WTC11 (cell line): ENCODE results near the gene QDPR. TPM values are rescaled to one million over a fixed set of nuclear protein-coding genes. Genes with fewer than 3 reads are reported as not detected.

Source experiments
- ATAC-seq: fragments of 200-7000 bp; cut with Tn5 transposase; 2 replicates; pipeline ENCODE4 v1.10.0; 2021; ENCODE audit warnings: mild to moderate bottlenecking, moderate library complexity
- CTCF ChIA-PET: fragments of 300-600 bp; sonication (Branson Sonifier 250); formaldehyde crosslinking; loops from one replicate; lab custom pipeline; 2021; ENCODE audit warnings: antibody characterized with exemption; lab: Charles Lee
- POLR2A ChIA-PET: fragments of 350-600 bp; sonication (Branson Sonifier 250); formaldehyde crosslinking; loops from one replicate; lab custom pipeline; 2021; ENCODE audit warnings: antibody characterized with exemption; lab: Charles Lee
- DNase-seq: peaks from one replicate; pipeline ENCODE4 v3.0.0; 2021; ENCODE audit warnings: low spot score
- H3K27ac Mint-ChIP-seq: 2 replicates; pipeline ENCODE4 v1.8.0; 2021; ENCODE audit warnings: mixed read lengths
- H3K27me3 Mint-ChIP-seq: 2 replicates; pipeline ENCODE4 v1.8.0; 2021; ENCODE audit warnings: low read depth, mild to moderate bottlenecking, moderate library complexity, mixed read lengths
- H3K36me3 Mint-ChIP-seq: 2 replicates; pipeline ENCODE4 v1.8.0; 2021; ENCODE audit warnings: mixed read lengths
- H3K4me1 Mint-ChIP-seq: 2 replicates; pipeline ENCODE4 v1.8.0; 2022; ENCODE audit warnings: mixed read lengths
- H3K4me3 Mint-ChIP-seq: 2 replicates; pipeline ENCODE4 v1.8.0; 2021; ENCODE audit warnings: mild to moderate bottlenecking, moderate library complexity, mixed read lengths
- H3K9me3 Mint-ChIP-seq: 2 replicates; pipeline ENCODE4 v1.8.0; 2021; ENCODE audit warnings: mixed read lengths
- ETV6 ChIP-seq: sonication (generic); formaldehyde crosslinking; IDR thresholded peaks from 2 replicates; pipeline ENCODE4 v1.8.1; 2022; ENCODE audit warnings: mild to moderate bottlenecking, missing genetic modification reagents
- FOXK1 ChIP-seq: sonication (generic); formaldehyde crosslinking; IDR thresholded peaks from 2 replicates; pipeline ENCODE4 v1.8.0; 2022; ENCODE audit warnings: mild to moderate bottlenecking, moderate library complexity, missing genetic modification reagents
- FOXP1 ChIP-seq: sonication (generic); formaldehyde crosslinking; IDR thresholded peaks from 2 replicates; pipeline ENCODE4 v1.8.0; 2022; ENCODE audit warnings: missing genetic modification reagents, mild to moderate bottlenecking, moderate library complexity, borderline replicate concordance
- JAZF1 ChIP-seq: fragments of 250-450 bp; sonication (Bioruptor Pico); IDR thresholded peaks from 2 replicates; pipeline ENCODE4 v1.9.0; 2021; ENCODE audit warnings: moderate library complexity, mild to moderate bottlenecking, inconsistent platforms
- MYBL2 ChIP-seq: sonication (generic); formaldehyde crosslinking; IDR thresholded peaks from 2 replicates; pipeline ENCODE4 v1.8.1; 2023; ENCODE audit warnings: mild to moderate bottlenecking, moderate library complexity, missing genetic modification reagents
- PRRX2 ChIP-seq: fragments of 250-450 bp; sonication (Bioruptor Pico); IDR thresholded peaks from 2 replicates; pipeline ENCODE4 v1.8.0; 2021; ENCODE audit warnings: mild to moderate bottlenecking
- RORB ChIP-seq: fragments of 250-450 bp; sonication (Bioruptor Pico); IDR thresholded peaks from 2 replicates; pipeline ENCODE4 v1.9.0; 2021; ENCODE audit warnings: mild to moderate bottlenecking
- SMAD3 ChIP-seq: sonication (generic); formaldehyde crosslinking; IDR thresholded peaks from 2 replicates; pipeline ENCODE4 v1.8.0; 2022; ENCODE audit warnings: missing genetic modification reagents, mild to moderate bottlenecking, borderline replicate concordance
- SOX15 ChIP-seq: fragments of 250-450 bp; sonication (Bioruptor Pico); IDR thresholded peaks from 2 replicates; pipeline ENCODE4 v1.9.0; 2021; ENCODE audit warnings: mild to moderate bottlenecking
- ZNF317 ChIP-seq: sonication (generic); formaldehyde crosslinking; IDR thresholded peaks from 2 replicates; pipeline ENCODE4 v1.8.1; 2023; ENCODE audit warnings: low read depth, mild to moderate bottlenecking, moderate library complexity, missing genetic modification reagents, borderline replicate concordance
- total RNA-seq: library from RNA; stranded (reverse); gene quantifications from 3 replicates; pipeline ENCODE4 v1.2.3, GENCODE V29; 2021
- TF ChIP-seq, protein P1 (sequence below): sonication (generic); formaldehyde crosslinking; IDR thresholded peaks from 2 replicates; pipeline ENCODE4 v1.8.1; 2022; ENCODE audit warnings: missing genetic modification reagents, borderline replicate concordance
- TF ChIP-seq, protein P2 (sequence below): sonication (generic); formaldehyde crosslinking; IDR thresholded peaks from 2 replicates; pipeline ENCODE4 v1.8.0; 2023; ENCODE audit warnings: missing genetic modification reagents, mild to moderate bottlenecking, borderline replicate concordance
- TF ChIP-seq, protein P3 (sequence below): sonication (generic); formaldehyde crosslinking; IDR thresholded peaks from 2 replicates; pipeline ENCODE4 v1.8.1; 2023; ENCODE audit warnings: mild to moderate bottlenecking, missing genetic modification reagents, borderline replicate concordance
- TF ChIP-seq, protein P4 (sequence below): fragments of 250-450 bp; sonication (Bioruptor Pico); IDR thresholded peaks from 2 replicates; pipeline ENCODE4 v1.8.0; 2021; ENCODE audit warnings: mild to moderate bottlenecking
- TF ChIP-seq, protein P5 (sequence below): sonication (generic); formaldehyde crosslinking; IDR thresholded peaks from 2 replicates; pipeline ENCODE4 v1.8.1; 2022; ENCODE audit warnings: low read depth, missing genetic modification reagents, borderline replicate concordance
- TF ChIP-seq, protein P6 (sequence below): sonication (generic); formaldehyde crosslinking; IDR thresholded peaks from 2 replicates; pipeline ENCODE4 v1.8.0; 2022; ENCODE audit warnings: missing genetic modification reagents

Gene QDPR
- total RNA-seq, 1 experiment from 2014 or later, result 33.6 TPM

DNA sequence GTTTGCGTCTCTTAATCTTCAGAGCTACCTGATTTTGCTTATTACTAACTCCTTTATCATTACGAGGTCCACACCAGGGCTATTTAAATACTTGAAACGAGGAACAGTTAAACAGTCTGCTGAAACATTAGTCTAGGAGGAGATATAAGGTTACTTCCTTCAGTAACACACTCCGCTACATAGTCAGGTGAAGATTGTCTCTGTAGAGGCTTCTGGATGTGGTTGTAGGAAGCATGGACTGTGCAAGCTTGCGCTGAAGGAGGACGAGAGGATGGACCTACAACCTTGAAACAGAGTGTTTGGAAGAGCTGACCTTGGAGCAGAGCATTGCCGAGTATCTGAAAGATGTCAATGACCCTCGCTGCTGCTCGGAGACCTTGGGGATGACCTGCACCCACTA, 3.0 kb upstream of the QDPR start, which contains the start of gene CLRN2 (continued):
- TF ChIP-seq, protein P1, sequence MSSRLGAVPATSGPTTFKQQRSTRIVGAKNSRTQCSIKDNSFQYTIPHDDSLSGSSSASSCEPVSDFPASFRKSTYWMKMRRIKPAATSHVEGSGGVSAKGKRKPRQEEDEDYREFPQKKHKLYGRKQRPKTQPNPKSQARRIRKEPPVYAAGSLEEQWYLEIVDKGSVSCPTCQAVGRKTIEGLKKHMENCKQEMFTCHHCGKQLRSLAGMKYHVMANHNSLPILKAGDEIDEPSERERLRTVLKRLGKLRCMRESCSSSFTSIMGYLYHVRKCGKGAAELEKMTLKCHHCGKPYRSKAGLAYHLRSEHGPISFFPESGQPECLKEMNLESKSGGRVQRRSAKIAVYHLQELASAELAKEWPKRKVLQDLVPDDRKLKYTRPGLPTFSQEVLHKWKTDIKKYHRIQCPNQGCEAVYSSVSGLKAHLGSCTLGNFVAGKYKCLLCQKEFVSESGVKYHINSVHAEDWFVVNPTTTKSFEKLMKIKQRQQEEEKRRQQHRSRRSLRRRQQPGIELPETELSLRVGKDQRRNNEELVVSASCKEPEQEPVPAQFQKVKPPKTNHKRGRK (CRISPR knock-in tag), result no peak
- no peak for TF ChIP-seq ETV6 (CRISPR knock-in tag)
- TF ChIP-seq, protein P2, sequence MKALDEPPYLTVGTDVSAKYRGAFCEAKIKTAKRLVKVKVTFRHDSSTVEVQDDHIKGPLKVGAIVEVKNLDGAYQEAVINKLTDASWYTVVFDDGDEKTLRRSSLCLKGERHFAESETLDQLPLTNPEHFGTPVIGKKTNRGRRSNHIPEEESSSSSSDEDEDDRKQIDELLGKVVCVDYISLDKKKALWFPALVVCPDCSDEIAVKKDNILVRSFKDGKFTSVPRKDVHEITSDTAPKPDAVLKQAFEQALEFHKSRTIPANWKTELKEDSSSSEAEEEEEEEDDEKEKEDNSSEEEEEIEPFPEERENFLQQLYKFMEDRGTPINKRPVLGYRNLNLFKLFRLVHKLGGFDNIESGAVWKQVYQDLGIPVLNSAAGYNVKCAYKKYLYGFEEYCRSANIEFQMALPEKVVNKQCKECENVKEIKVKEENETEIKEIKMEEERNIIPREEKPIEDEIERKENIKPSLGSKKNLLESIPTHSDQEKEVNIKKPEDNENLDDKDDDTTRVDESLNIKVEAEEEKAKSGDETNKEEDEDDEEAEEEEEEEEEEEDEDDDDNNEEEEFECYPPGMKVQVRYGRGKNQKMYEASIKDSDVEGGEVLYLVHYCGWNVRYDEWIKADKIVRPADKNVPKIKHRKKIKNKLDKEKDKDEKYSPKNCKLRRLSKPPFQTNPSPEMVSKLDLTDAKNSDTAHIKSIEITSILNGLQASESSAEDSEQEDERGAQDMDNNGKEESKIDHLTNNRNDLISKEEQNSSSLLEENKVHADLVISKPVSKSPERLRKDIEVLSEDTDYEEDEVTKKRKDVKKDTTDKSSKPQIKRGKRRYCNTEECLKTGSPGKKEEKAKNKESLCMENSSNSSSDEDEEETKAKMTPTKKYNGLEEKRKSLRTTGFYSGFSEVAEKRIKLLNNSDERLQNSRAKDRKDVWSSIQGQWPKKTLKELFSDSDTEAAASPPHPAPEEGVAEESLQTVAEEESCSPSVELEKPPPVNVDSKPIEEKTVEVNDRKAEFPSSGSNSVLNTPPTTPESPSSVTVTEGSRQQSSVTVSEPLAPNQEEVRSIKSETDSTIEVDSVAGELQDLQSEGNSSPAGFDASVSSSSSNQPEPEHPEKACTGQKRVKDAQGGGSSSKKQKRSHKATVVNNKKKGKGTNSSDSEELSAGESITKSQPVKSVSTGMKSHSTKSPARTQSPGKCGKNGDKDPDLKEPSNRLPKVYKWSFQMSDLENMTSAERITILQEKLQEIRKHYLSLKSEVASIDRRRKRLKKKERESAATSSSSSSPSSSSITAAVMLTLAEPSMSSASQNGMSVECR (CRISPR knock-in tag), result no peak
- TF ChIP-seq, protein P3, sequence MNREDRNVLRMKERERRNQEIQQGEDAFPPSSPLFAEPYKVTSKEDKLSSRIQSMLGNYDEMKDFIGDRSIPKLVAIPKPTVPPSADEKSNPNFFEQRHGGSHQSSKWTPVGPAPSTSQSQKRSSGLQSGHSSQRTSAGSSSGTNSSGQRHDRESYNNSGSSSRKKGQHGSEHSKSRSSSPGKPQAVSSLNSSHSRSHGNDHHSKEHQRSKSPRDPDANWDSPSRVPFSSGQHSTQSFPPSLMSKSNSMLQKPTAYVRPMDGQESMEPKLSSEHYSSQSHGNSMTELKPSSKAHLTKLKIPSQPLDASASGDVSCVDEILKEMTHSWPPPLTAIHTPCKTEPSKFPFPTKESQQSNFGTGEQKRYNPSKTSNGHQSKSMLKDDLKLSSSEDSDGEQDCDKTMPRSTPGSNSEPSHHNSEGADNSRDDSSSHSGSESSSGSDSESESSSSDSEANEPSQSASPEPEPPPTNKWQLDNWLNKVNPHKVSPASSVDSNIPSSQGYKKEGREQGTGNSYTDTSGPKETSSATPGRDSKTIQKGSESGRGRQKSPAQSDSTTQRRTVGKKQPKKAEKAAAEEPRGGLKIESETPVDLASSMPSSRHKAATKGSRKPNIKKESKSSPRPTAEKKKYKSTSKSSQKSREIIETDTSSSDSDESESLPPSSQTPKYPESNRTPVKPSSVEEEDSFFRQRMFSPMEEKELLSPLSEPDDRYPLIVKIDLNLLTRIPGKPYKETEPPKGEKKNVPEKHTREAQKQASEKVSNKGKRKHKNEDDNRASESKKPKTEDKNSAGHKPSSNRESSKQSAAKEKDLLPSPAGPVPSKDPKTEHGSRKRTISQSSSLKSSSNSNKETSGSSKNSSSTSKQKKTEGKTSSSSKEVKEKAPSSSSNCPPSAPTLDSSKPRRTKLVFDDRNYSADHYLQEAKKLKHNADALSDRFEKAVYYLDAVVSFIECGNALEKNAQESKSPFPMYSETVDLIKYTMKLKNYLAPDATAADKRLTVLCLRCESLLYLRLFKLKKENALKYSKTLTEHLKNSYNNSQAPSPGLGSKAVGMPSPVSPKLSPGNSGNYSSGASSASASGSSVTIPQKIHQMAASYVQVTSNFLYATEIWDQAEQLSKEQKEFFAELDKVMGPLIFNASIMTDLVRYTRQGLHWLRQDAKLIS (CRISPR knock-in tag), result no peak

DNA sequence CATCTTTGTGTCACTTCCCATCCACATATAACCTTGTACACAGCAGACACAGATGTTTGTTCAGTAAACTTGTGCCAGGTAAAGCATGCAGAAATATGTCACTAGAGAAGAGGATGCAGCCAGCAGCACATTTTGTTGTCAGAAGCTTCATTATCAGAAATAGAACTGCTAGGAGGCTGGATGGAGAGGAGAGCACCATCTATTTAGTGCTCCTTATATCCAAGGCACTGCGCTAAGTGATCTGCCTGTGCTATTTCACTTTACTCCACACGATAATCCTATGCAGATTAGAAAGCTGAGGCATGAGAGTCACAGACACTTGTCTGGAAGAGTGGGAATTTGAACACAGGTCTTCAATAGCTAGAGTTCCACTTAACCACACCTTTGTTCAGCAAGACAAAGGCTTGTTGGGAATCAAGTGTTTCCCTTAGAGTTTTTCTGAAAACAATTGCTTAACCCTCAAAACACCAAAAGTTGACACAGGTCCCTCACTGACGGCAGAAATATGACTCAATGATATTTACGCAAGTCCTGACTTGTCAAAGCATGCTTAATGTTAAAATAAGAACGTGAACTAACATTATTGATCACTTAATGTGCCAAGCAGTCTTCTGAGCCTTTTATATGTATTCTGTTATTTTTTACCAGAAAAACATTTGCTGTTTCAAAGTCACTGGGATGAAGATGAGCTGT, 1.2 kb upstream of the QDPR start:
- no peak for ATAC-seq
- Mint-ChIP-seq H3K27ac (no peak overlapping the region), H3K4me3 (peak overlapping the region; percentile 62), H3K36me3 (peaks cover 8% of the 10 kb centered on the region; the same call in 1 of the 2 replicates), H3K4me1 (peaks cover 52% of the 10 kb centered on the region), H3K9me3 (no peaks in the 10 kb centered on the region), H3K27me3 (peaks cover 3% of the 10 kb centered on the region; the same call in 1 of the 2 replicates)
- POLR2A ChIA-PET, result interaction anchor here (0.8 kb wide), 1 partner anchor 31 kb away, joined by 3 read pairs; no protein-coding TSS in a partner anchor
- CTCF ChIA-PET, result interaction anchor here (0.7 to 2.5 kb wide), 6 partner anchors 34 to 135 kb away, joined by 3 to 6 read pairs (median 4); partner anchors contain the start of genes LAP3 and MED28
- no peak for DNase-seq
- no peak for TF ChIP-seq FOXP1 (CRISPR knock-in tag)
- TF ChIP-seq ZNF317 (CRISPR knock-in tag), result no peak
- TF ChIP-seq MYBL2 (CRISPR knock-in tag), result no peak
- TF ChIP-seq, protein P4, sequence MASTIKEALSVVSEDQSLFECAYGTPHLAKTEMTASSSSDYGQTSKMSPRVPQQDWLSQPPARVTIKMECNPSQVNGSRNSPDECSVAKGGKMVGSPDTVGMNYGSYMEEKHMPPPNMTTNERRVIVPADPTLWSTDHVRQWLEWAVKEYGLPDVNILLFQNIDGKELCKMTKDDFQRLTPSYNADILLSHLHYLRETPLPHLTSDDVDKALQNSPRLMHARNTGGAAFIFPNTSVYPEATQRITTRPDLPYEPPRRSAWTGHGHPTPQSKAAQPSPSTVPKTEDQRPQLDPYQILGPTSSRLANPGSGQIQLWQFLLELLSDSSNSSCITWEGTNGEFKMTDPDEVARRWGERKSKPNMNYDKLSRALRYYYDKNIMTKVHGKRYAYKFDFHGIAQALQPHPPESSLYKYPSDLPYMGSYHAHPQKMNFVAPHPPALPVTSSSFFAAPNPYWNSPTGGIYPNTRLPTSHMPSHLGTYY (CRISPR knock-in tag), result no peak
- no peak for TF ChIP-seq SOX15 (CRISPR knock-in tag)
- no peak for TF ChIP-seq RORB
- TF ChIP-seq, protein P5, sequence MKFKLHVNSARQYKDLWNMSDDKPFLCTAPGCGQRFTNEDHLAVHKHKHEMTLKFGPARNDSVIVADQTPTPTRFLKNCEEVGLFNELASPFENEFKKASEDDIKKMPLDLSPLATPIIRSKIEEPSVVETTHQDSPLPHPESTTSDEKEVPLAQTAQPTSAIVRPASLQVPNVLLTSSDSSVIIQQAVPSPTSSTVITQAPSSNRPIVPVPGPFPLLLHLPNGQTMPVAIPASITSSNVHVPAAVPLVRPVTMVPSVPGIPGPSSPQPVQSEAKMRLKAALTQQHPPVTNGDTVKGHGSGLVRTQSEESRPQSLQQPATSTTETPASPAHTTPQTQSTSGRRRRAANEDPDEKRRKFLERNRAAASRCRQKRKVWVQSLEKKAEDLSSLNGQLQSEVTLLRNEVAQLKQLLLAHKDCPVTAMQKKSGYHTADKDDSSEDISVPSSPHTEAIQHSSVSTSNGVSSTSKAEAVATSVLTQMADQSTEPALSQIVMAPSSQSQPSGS (CRISPR knock-in tag), result no peak
- TF ChIP-seq JAZF1 (CRISPR knock-in tag), result no peak
- TF ChIP-seq, protein P6, sequence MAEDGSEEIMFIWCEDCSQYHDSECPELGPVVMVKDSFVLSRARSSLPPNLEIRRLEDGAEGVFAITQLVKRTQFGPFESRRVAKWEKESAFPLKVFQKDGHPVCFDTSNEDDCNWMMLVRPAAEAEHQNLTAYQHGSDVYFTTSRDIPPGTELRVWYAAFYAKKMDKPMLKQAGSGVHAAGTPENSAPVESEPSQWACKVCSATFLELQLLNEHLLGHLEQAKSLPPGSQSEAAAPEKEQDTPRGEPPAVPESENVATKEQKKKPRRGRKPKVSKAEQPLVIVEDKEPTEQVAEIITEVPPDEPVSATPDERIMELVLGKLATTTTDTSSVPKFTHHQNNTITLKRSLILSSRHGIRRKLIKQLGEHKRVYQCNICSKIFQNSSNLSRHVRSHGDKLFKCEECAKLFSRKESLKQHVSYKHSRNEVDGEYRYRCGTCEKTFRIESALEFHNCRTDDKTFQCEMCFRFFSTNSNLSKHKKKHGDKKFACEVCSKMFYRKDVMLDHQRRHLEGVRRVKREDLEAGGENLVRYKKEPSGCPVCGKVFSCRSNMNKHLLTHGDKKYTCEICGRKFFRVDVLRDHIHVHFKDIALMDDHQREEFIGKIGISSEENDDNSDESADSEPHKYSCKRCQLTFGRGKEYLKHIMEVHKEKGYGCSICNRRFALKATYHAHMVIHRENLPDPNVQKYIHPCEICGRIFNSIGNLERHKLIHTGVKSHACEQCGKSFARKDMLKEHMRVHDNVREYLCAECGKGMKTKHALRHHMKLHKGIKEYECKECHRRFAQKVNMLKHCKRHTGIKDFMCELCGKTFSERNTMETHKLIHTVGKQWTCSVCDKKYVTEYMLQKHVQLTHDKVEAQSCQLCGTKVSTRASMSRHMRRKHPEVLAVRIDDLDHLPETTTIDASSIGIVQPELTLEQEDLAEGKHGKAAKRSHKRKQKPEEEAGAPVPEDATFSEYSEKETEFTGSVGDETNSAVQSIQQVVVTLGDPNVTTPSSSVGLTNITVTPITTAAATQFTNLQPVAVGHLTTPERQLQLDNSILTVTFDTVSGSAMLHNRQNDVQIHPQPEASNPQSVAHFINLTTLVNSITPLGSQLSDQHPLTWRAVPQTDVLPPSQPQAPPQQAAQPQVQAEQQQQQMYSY (CRISPR knock-in tag), result no peak
- TF ChIP-seq PRRX2 (CRISPR knock-in tag), result no peak
- no peak for TF ChIP-seq SMAD3 (CRISPR knock-in tag)
- no peak for TF ChIP-seq FOXK1 (CRISPR knock-in tag)
